ENCODE results near the gene SCAF4. TPM values are rescaled to one million over a fixed set of nuclear protein-coding genes. Genes with fewer than 3 reads are reported as not detected.

Gene SCAF4
- total RNA-seq, 4 donors from 2014 or later = 23.6 to 41.5 (median 29.3) TPM

DNA sequence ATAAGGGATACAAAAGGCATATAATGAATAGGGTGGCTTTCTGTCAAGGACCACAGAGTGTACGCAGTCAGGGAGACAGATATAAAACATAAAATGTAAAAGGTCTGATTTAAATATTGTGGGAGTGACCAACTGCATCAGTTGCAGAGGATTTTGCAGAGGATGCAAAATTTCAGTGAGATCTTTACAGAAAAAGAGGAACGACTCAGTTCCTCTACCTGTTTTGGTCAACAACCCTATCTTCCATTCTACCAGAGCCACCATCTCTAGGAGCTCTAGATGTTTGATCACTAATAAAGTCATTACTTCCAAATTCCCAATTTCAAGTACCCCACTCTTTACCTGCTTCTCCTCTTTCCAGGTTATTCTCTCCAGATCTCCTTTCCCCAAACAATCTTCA lies 56.0 kb downstream of the SCAF4 start:
- no peaks in the 10 kb centered on the region for H3K9me3 ChIP-seq
- H3K36me3 ChIP-seq = peaks cover 18% of the 10 kb centered on the region
- TF ChIP-seq, protein P1, sequence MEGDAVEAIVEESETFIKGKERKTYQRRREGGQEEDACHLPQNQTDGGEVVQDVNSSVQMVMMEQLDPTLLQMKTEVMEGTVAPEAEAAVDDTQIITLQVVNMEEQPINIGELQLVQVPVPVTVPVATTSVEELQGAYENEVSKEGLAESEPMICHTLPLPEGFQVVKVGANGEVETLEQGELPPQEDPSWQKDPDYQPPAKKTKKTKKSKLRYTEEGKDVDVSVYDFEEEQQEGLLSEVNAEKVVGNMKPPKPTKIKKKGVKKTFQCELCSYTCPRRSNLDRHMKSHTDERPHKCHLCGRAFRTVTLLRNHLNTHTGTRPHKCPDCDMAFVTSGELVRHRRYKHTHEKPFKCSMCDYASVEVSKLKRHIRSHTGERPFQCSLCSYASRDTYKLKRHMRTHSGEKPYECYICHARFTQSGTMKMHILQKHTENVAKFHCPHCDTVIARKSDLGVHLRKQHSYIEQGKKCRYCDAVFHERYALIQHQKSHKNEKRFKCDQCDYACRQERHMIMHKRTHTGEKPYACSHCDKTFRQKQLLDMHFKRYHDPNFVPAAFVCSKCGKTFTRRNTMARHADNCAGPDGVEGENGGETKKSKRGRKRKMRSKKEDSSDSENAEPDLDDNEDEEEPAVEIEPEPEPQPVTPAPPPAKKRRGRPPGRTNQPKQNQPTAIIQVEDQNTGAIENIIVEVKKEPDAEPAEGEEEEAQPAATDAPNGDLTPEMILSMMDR (IDR thresholded peaks at IDR 0.05) = no peak
- TF ChIP-seq EP300 (IDR thresholded peaks at IDR 0.05) (no peak), POLR2AphosphoS5 (IDR thresholded peaks at IDR 0.05) (no peak), POLR2A (IDR thresholded peaks at IDR 0.05) (no peak)
- DNase-seq (ENCODE audit: low spot score in 2 of 2) = no peak
- no peak overlapping the region for H3K27ac ChIP-seq
- H3K4me3 ChIP-seq = no peak overlapping the region
- 93% methylated on average over 2 of the region's 2 CpGs for WGBS
- H3K27me3 ChIP-seq = no peaks in the 10 kb centered on the region
- no peaks in the 10 kb centered on the region for H3K4me1 ChIP-seq

DNA sequence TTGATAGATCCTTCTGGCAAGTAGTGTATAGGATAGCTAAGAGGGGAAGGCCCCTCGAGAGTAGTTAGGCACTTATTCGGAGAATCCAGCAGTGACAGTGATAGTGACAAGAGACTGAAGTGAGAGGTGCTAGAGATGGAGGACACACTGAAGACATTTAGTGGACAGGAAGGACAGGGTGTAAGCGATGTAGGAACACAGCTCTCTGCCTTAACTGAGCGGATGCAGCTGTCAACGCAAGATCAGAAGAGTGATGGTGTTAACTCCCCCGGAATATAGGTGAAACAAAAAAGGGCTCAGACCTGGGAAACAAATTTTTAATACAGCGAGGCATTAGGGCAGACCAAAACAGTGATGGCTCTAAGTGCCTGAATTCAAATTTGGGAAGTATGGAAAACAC lies 56.6 kb downstream of the SCAF4 start:
- DNase-seq (ENCODE audit: low spot score in 2 of 2) = no peak
- H3K4me1 ChIP-seq = no peaks in the 10 kb centered on the region
- no peaks in the 10 kb centered on the region for H3K27me3 ChIP-seq
- no peak overlapping the region for H3K4me3 ChIP-seq
- WGBS = 89% methylated on average over 7 of the region's 7 CpGs
- TF ChIP-seq POLR2A (IDR thresholded peaks at IDR 0.05) (no peak), EP300 (IDR thresholded peaks at IDR 0.05) (no peak), POLR2AphosphoS5 (IDR thresholded peaks at IDR 0.05) (no peak)
- TF ChIP-seq, protein P1 (IDR thresholded peaks at IDR 0.05) = no peak
- H3K36me3 ChIP-seq = peaks cover 16% of the 10 kb centered on the region
- H3K27ac ChIP-seq = no peak overlapping the region
- no peaks in the 10 kb centered on the region for H3K9me3 ChIP-seq

DNA sequence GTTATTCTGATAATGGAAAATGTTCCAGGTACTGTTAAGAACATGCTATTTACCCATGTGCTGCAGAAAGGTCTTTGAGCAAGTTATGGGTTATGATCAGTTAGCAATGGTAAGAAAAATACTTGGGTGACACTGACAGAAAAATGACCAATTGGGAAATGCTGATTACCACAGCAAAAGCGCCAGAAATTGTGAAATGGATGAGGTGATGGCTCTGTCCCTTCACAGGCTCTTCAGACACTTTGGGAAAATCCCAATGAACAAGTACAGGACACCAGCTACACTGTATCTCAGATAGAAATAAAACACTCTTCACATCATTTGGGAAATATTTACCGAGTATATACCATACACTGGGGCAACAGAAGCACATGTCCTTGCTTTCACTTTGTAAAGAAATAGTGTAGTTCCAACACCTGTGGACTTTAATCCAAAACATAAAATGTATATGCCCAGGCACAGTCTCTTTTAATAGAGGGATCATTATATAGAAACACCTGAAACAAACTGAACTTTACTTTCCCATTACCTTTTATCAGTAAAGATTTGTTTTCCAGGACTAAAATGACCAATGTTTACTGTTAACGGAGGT lies 58.5 kb downstream of the SCAF4 start:
- TF ChIP-seq EP300 (IDR thresholded peaks at IDR 0.05) = no peak
- no peak for TF ChIP-seq POLR2AphosphoS5 (IDR thresholded peaks at IDR 0.05)
- TF ChIP-seq, protein P1 (IDR thresholded peaks at IDR 0.05) = no peak

GRCh38 chr21:31671931-31672330 lies 60.0 kb downstream of the SCAF4 start:
- DNase-seq (ENCODE audit: low spot score in 2 of 2) = no peak
- WGBS = 95% methylated on average over 17 of the region's 17 CpGs

More for the DNA sequence above, 58.5 kb downstream of the SCAF4 start:
- Histone ChIP-seq H3K9me3 (no peaks in the 10 kb centered on the region), H3K36me3 (peaks cover 22% of the 10 kb centered on the region), H3K4me3 (no peak overlapping the region), H3K27me3 (no peaks in the 10 kb centered on the region), H3K4me1 (no peaks in the 10 kb centered on the region), H3K27ac (no peak overlapping the region)
- 86% methylated on average over 3 of the region's 3 CpGs for WGBS
- no peak for DNase-seq (ENCODE audit: low spot score in 2 of 2)

DNA sequence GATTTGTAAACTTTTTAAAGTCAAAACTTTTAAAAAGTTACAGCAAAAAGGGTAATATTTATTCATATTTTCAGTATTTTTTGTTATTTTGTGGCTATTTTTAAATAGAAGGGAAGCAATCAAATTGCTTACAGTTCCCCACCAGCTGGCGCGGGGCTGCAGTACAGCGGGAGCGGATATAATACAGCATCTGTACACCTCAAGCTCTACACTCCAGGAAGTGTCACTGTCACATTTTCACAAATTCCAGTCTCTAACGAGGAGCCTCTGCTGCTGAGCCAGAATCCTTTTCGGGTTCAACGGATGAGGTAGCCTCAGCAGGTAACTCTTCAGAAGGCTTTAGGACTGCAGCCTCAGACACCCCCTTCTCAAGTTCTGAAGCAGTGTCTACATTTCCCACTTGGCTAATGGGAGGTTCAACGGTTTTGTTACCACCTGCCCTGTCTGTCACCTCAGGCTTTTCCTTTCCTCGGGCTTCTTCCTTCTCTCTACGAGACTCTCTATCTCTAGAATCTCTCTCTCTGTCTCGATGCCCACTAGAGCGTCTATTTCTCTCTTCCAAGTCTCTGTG lies 60.7 kb downstream of the SCAF4 start:
- peaks cover 34% of the 10 kb centered on the region for H3K36me3 ChIP-seq
- H3K9me3 ChIP-seq = no peaks in the 10 kb centered on the region
- DNase-seq (ENCODE audit: low spot score in 2 of 2) = no peak
- no peak overlapping the region for H3K4me3 ChIP-seq
- WGBS = 79% methylated on average over 12 of the region's 12 CpGs
- H3K4me1 ChIP-seq = peaks cover 17% of the 10 kb centered on the region
- TF ChIP-seq EP300 (IDR thresholded peaks at IDR 0.05) (no peak), POLR2AphosphoS5 (IDR thresholded peaks at IDR 0.05) (no peak), POLR2A (IDR thresholded peaks at IDR 0.05) (no peak)
- TF ChIP-seq, protein P1 (IDR thresholded peaks at IDR 0.05) = no peak
- H3K27me3 ChIP-seq = no peaks in the 10 kb centered on the region
- H3K27ac ChIP-seq = no peak overlapping the region

More at GRCh38 chr21:31671931-31672330, 60.0 kb downstream of the SCAF4 start:
- Histone ChIP-seq H3K36me3 (peaks cover 34% of the 10 kb centered on the region), H3K27me3 (no peaks in the 10 kb centered on the region), H3K4me3 (no peak overlapping the region), H3K27ac (no peak overlapping the region), H3K9me3 (no peaks in the 10 kb centered on the region), H3K4me1 (peaks cover 12% of the 10 kb centered on the region)
- TF ChIP-seq POLR2A (IDR thresholded peaks at IDR 0.05) (no peak), EP300 (IDR thresholded peaks at IDR 0.05) (no peak)
- TF ChIP-seq, protein P1 (IDR thresholded peaks at IDR 0.05) = no peak
